Activated naive CD8-positive, alpha-beta T cell treated with anti-CD3 and anti-CD28 coated beads, Interleukin-2, amount 10 ng/mL, durations not matched to agents 7 days and 5 days (primary cell): ENCODE results near the gene LRRC63. TPM values are rescaled to one million over a fixed set of nuclear protein-coding genes. Genes with fewer than 3 reads are reported as not detected.

Source experiments
- ATAC-seq: fragments of 150-1000 bp; cut with Tn5 transposase; one replicate; pipeline ENCODE4 v1.10.0; 2021; ENCODE audit warnings: low read depth, moderate library complexity
- POLR2A ChIA-PET: fragments of 350-600 bp; sonication (Branson Sonifier 250); formaldehyde crosslinking; loops from one replicate; lab custom pipeline; 2021; ENCODE audit warnings: antibody characterized with exemption; lab: Charles Lee
- DNase-seq: peaks from one replicate; pipeline ENCODE4 v3.0.0; 2021
- H3K27ac Mint-ChIP-seq: one replicate; pipeline ENCODE4 v1.8.0; 2022; ENCODE audit warnings: mild to moderate bottlenecking, mixed read lengths
- H3K27me3 Mint-ChIP-seq: one replicate; pipeline ENCODE4 v1.8.0; 2022; ENCODE audit warnings: mild to moderate bottlenecking, moderate library complexity, mixed read lengths
- H3K36me3 Mint-ChIP-seq: one replicate; pipeline ENCODE4 v1.8.0; 2021; ENCODE audit warnings: mild to moderate bottlenecking, mixed read lengths
- H3K4me1 Mint-ChIP-seq: one replicate; pipeline ENCODE4 v1.8.0; 2021; ENCODE audit warnings: mixed read lengths
- H3K4me3 Mint-ChIP-seq: one replicate; pipeline ENCODE4 v1.8.0; 2022; ENCODE audit warnings: mild to moderate bottlenecking, moderate library complexity, mixed read lengths
- H3K9me3 Mint-ChIP-seq: one replicate; pipeline ENCODE4 v1.8.0; 2021; ENCODE audit warnings: mixed read lengths
- total RNA-seq, 2 experiments: library from RNA; stranded (reverse); gene quantifications; one replicate each; pipeline ENCODE4 v1.2.3, GENCODE V29; 2021

The LRRC63 gene
- total RNA-seq, 2 experiments from 2014 or later = 1.5 to 1.6 TPM

- no peak for DNase-seq
- H3K27me3 Mint-ChIP-seq = no peaks in the 10 kb centered on the region
- no peak for ATAC-seq
- peaks cover 40% of the 10 kb centered on the region for H3K4me1 Mint-ChIP-seq
- H3K4me3 Mint-ChIP-seq = peak overlapping the region; percentile 98
- POLR2A ChIA-PET = interaction anchor here (1.0 to 5.5 kb wide), 7 partner anchors 13 to 113 kb away, joined by 3 to 134 read pairs (median 19); partner anchors contain the start of gene LRRC63
- H3K9me3 Mint-ChIP-seq = no peaks in the 10 kb centered on the region
- H3K36me3 Mint-ChIP-seq = peaks cover 14% of the 10 kb centered on the region
- H3K27ac Mint-ChIP-seq = peak overlapping the region; percentile 100
Measured at GRCh38 chr13:46183018-46183946, 28.4 kb upstream of the LRRC63 start.

DNA sequence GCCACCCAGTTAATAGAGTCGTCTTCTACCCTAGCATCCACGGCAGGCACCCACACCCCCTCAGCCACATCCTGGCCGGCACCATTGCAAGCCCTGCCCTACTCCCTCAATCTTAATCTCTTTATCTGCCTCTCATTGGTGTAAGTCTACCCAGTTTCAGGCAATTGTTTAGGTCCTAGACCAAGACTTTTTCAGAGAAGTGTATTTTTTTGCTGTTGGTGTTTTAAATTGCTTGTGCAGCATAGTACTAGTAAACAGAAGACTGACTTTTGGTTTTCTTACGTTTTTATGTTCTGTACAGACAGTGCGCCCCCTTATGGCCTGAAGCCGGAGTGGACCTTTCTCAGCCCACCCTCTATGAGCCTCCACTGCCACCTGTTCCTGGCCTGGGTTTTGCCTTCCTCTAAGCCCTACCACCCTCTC lies 27.4 kb upstream of the LRRC63 start:
- ATAC-seq = peak; percentile 69
- POLR2A ChIA-PET = interaction anchor here (0.6 to 2.2 kb wide), 4 partner anchors 8 to 27 kb away, joined by 3 to 8 read pairs (median 4); no protein-coding TSS in a partner anchor

DNA sequence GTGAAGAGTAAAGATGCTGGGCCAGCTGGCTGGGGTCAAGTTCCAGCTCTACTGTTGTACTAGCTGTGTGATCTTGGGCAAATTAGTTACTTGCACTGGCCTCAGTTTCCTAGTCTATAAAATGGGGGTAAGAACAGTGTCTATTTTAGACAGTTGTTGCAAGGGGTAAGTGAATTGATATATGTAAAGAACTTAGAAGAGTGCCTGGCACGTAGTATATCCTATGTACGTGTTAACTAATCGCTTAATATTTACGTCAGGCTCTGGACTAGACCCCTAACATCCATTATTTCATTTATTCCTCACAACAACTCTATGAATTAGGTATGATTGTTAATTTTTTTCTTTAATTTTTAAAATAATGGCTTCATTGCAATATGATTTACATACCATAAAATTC lies 26.1 kb upstream of the LRRC63 start:
- Mint-ChIP-seq H3K27me3 (peaks cover 6% of the 10 kb centered on the region), H3K4me1 (peaks cover 31% of the 10 kb centered on the region), H3K4me3 (no peak overlapping the region), H3K9me3 (peaks cover 3% of the 10 kb centered on the region), H3K36me3 (peaks cover 7% of the 10 kb centered on the region), H3K27ac (no peak overlapping the region)
- POLR2A ChIA-PET = interaction anchor here (0.8 to 2.2 kb wide), 6 partner anchors 9 to 135 kb away, joined by 3 to 8 read pairs (median 4); no protein-coding TSS in a partner anchor
- no peak for DNase-seq
- no peak for ATAC-seq

More for the DNA sequence above, 27.4 kb upstream of the LRRC63 start:
- Mint-ChIP-seq H3K27me3 (peaks cover 4% of the 10 kb centered on the region), H3K4me1 (peaks cover 36% of the 10 kb centered on the region), H3K9me3 (no peaks in the 10 kb centered on the region), H3K4me3 (peak overlapping the region; percentile 98), H3K36me3 (peaks cover 14% of the 10 kb centered on the region), H3K27ac (peak overlapping the region; percentile 100)
- DNase-seq = peak; percentile 72

GRCh38 chr13:46192412-46192811 lies 19.3 kb upstream of the LRRC63 start:
- DNase-seq = no peak
- Mint-ChIP-seq H3K9me3 (peaks cover 5% of the 10 kb centered on the region), H3K4me3 (no peak overlapping the region), H3K27me3 (peaks cover 10% of the 10 kb centered on the region), H3K36me3 (peaks cover 15% of the 10 kb centered on the region), H3K4me1 (peaks cover 5% of the 10 kb centered on the region), H3K27ac (no peak overlapping the region)
- POLR2A ChIA-PET = interaction anchor here (0.7 kb wide), 1 partner anchor 10 kb away, joined by 3 read pairs; the partner anchor contains the start of gene LCP1
- ATAC-seq = no peak

DNA sequence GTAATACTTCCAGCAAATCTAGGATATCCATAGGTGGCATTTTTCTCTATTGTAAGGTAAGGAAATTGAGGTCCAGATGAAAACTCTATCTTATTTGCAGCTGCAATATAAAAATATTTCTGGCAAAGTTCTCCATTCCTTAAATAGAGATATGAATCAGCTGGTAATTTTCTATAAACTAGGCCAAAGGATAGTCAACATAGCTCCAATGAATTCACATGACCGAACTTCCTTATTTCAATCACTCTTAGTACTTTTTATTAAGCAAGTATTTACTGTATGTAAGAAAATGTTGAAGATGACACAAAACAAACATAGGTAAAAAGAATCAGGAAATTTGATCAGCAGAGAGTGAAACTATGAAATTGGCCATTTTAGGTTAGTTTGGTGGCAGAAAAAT lies 16.7 kb upstream of the LRRC63 start:
- H3K27ac Mint-ChIP-seq = no peak overlapping the region
- peaks cover 12% of the 10 kb centered on the region for H3K36me3 Mint-ChIP-seq
- H3K4me1 Mint-ChIP-seq = peaks cover 9% of the 10 kb centered on the region
- POLR2A ChIA-PET = no interaction called here
- H3K9me3 Mint-ChIP-seq = peaks cover 3% of the 10 kb centered on the region
- H3K4me3 Mint-ChIP-seq = no peak overlapping the region
- peaks cover 6% of the 10 kb centered on the region for H3K27me3 Mint-ChIP-seq
- DNase-seq (no peak), ATAC-seq (no peak)

- Mint-ChIP-seq H3K36me3 (peaks cover 6% of the 10 kb centered on the region), H3K4me3 (no peak overlapping the region), H3K9me3 (no peaks in the 10 kb centered on the region), H3K27ac (no peak overlapping the region), H3K4me1 (peaks cover 25% of the 10 kb centered on the region), H3K27me3 (no peaks in the 10 kb centered on the region)
- POLR2A ChIA-PET = no interaction called here
- DNase-seq = no peak
- ATAC-seq = no peak
Measured at GRCh38 chr13:46197299-46198048, 14.3 kb upstream of the LRRC63 start.

GRCh38 chr13:46198696-46199193 lies 13.0 kb upstream of the LRRC63 start:
- Mint-ChIP-seq H3K9me3 (no peaks in the 10 kb centered on the region), H3K27ac (no peak overlapping the region), H3K27me3 (no peaks in the 10 kb centered on the region), H3K4me3 (no peak overlapping the region), H3K4me1 (peaks cover 35% of the 10 kb centered on the region), H3K36me3 (peaks cover 6% of the 10 kb centered on the region)
- ATAC-seq (no peak), DNase-seq (no peak)
- POLR2A ChIA-PET = interaction anchor here (1.4 to 2.8 kb wide), 4 partner anchors 7 to 31 kb away, joined by 3 to 30 read pairs (median 9); partner anchors contain the start of genes LCP1 and LRRC63

- ATAC-seq (peak; percentile 86), DNase-seq (no peak)
- no peaks in the 10 kb centered on the region for H3K9me3 Mint-ChIP-seq
- H3K4me1 Mint-ChIP-seq = peaks cover 52% of the 10 kb centered on the region
- H3K27ac Mint-ChIP-seq = peak overlapping the region; percentile 78
- POLR2A ChIA-PET = interaction anchor here (1.0 to 2.4 kb wide), 7 partner anchors 9 to 94 kb away, joined by 3 to 23 read pairs (median 6); partner anchors contain the start of genes LCP1 and LRRC63
- peaks cover 4% of the 10 kb centered on the region for H3K36me3 Mint-ChIP-seq
- H3K27me3 Mint-ChIP-seq = no peaks in the 10 kb centered on the region
- peak overlapping the region; percentile 60 for H3K4me3 Mint-ChIP-seq
Measured at GRCh38 chr13:46202188-46202795, 9.4 kb upstream of the LRRC63 start.

DNA sequence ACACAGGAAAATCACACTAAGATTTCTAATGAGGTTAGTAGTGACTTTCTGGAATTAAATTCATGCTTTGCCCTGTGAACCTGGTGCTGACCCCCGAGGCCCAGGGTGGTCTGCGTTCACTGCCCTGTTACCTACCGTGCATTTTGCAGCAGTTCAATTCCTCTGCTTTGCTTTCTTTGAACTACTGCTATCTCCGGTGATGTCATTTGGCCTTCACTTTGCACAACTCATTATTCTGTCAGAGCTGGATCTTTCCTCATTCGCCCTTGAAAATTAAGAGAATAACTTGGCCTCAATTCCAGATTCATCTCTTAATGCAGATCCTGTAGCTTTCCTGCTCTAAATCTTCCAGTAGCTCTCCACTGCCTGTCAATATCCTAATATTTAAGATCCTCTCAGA lies 8.8 kb upstream of the LRRC63 start:
- H3K27ac Mint-ChIP-seq = peak overlapping the region; percentile 18
- H3K4me1 Mint-ChIP-seq = peaks cover 54% of the 10 kb centered on the region
- peaks cover 4% of the 10 kb centered on the region for H3K36me3 Mint-ChIP-seq
- no peaks in the 10 kb centered on the region for H3K27me3 Mint-ChIP-seq
- no peaks in the 10 kb centered on the region for H3K9me3 Mint-ChIP-seq
- POLR2A ChIA-PET = interaction anchor here (1.0 to 2.4 kb wide), 7 partner anchors 8 to 93 kb away, joined by 3 to 23 read pairs (median 6); partner anchors contain the start of genes LCP1 and LRRC63
- H3K4me3 Mint-ChIP-seq = no peak overlapping the region
- ATAC-seq (no peak), DNase-seq (no peak)

DNA sequence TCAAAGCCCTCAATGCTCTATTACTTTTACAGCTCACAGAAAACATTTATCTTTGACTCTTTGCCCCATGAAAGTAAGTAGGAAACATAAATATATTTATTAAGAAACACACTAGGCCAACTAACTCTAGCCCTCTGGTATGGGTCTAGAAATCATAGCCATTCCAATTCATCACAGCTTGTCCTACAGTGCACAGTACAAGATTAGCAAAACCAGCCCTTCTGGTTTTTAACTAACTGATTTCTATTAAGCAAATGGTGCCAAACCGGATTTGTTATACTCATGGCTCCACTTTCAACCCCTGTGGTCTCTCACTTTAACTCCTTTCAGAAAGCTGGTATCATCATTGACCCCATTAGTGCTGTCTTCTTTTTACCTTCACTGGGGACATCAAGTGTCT lies 5.6 kb upstream of the LRRC63 start:
- ATAC-seq = no peak
- Mint-ChIP-seq H3K9me3 (no peaks in the 10 kb centered on the region), H3K4me1 (peaks cover 42% of the 10 kb centered on the region), H3K4me3 (no peak overlapping the region), H3K36me3 (peaks cover 1% of the 10 kb centered on the region), H3K27me3 (no peaks in the 10 kb centered on the region), H3K27ac (no peak overlapping the region)
- no peak for DNase-seq
- POLR2A ChIA-PET = interaction anchor here (1.3 to 1.5 kb wide), 2 partner anchors 24 to 29 kb away, joined by 3 to 8 read pairs; partner anchors contain the start of gene LCP1

- Mint-ChIP-seq H3K4me1 (peaks cover 38% of the 10 kb centered on the region), H3K4me3 (no peak overlapping the region), H3K9me3 (no peaks in the 10 kb centered on the region), H3K27ac (no peak overlapping the region), H3K36me3 (peaks cover 1% of the 10 kb centered on the region), H3K27me3 (no peaks in the 10 kb centered on the region)
- no peak for DNase-seq
- POLR2A ChIA-PET = no interaction called here
- ATAC-seq = no peak
Measured at GRCh38 chr13:46207828-46208227, 3.9 kb upstream of the LRRC63 start.

GRCh38 chr13:46210362-46211083 lies 1.2 kb upstream of the LRRC63 start:
- ATAC-seq (no peak), DNase-seq (no peak)
- POLR2A ChIA-PET = interaction anchor here (0.6 to 2.7 kb wide), 16 partner anchors 8 to 158 kb away, joined by 3 to 41 read pairs (median 6); partner anchors contain the start of genes LCP1 and ZC3H13
- H3K4me3 Mint-ChIP-seq = peak overlapping the region; percentile 99
- H3K4me1 Mint-ChIP-seq = peaks cover 32% of the 10 kb centered on the region
- peak overlapping the region; percentile 98 for H3K27ac Mint-ChIP-seq
- H3K9me3 Mint-ChIP-seq = peaks cover 4% of the 10 kb centered on the region
- peaks cover 5% of the 10 kb centered on the region for H3K36me3 Mint-ChIP-seq
- H3K27me3 Mint-ChIP-seq = no peaks in the 10 kb centered on the region
